Endodermal cell (in vitro differentiated cells): Measurements from ENCODE around the gene CHD2. TPM values are rescaled to one million over a fixed set of nuclear protein-coding genes. Genes with fewer than 3 reads are reported as not detected.
"Not testable (repeated sequence)": the region's sequence is repeated elsewhere in the genome, so short reads cannot be mapped to it uniquely, and the experiment has no call there.

Experiments
- DNase-seq: peaks from one replicate; pipeline ENCODE4 v3.0.0-alpha.2; 2017
- H3K27ac ChIP-seq: 2 replicates; pipeline ENCODE4 v1.5.1; 2013; ENCODE audit warnings: mild to moderate bottlenecking, low read depth, low read length, moderate library complexity
- H3K27me3 ChIP-seq: 2 replicates; pipeline ENCODE4 v1.6.1; 2013; ENCODE audit warnings: mild to moderate bottlenecking, low read length, moderate library complexity; ENCODE audit not compliant: insufficient read depth, control insufficient read depth, poor library complexity, severe bottlenecking
- H3K36me3 ChIP-seq: 2 replicates; pipeline ENCODE4 v1.7.0; 2013; ENCODE audit warnings: mild to moderate bottlenecking, low read length, moderate library complexity; ENCODE audit not compliant: control insufficient read depth, insufficient read depth
- H3K4me1 ChIP-seq: one replicate; pipeline ENCODE4 v1.7.0; 2013; ENCODE audit warnings: low read length; ENCODE audit not compliant: control insufficient read depth, insufficient read depth
- H3K4me3 ChIP-seq: 2 replicates; pipeline ENCODE4 v1.5.1; 2013; ENCODE audit warnings: mild to moderate bottlenecking, low read length, moderate library complexity
- H3K9ac ChIP-seq: 2 replicates; pipeline ENCODE4 v1.6.1; 2013; ENCODE audit warnings: mild to moderate bottlenecking, low read length, moderate library complexity; ENCODE audit not compliant: poor library complexity, severe bottlenecking; ENCODE audit errors: extremely low read depth
- H3K9me3 ChIP-seq: 2 replicates; pipeline ENCODE4 v1.6.1; 2013; ENCODE audit warnings: mild to moderate bottlenecking, low read length, moderate library complexity; ENCODE audit not compliant: control insufficient read depth
- H3K27ac Mint-ChIP-seq: 2 replicates; pipeline ENCODE4 v1.8.0; 2020; ENCODE audit warnings: mixed read lengths
- H3K27me3 Mint-ChIP-seq: 2 replicates; pipeline ENCODE4 v1.8.0; 2021; ENCODE audit warnings: mild to moderate bottlenecking, mixed read lengths; ENCODE audit not compliant: insufficient read depth
- H3K36me3 Mint-ChIP-seq: 2 replicates; pipeline ENCODE4 v1.8.0; 2020; ENCODE audit warnings: low read depth, mixed read lengths
- H3K4me1 Mint-ChIP-seq: 2 replicates; pipeline ENCODE4 v1.8.0; 2020; ENCODE audit warnings: mixed read lengths
- H3K4me3 Mint-ChIP-seq: 2 replicates; pipeline ENCODE4 v1.8.0; 2020; ENCODE audit warnings: mild to moderate bottlenecking, moderate library complexity, mixed read lengths
- H3K9me3 Mint-ChIP-seq: 2 replicates; pipeline ENCODE4 v1.8.0; 2020; ENCODE audit warnings: mild to moderate bottlenecking, mixed read lengths
- CTCF ChIP-seq: fragments of 200-600 bp; sonication (generic); conservative IDR thresholded peaks from 2 replicates; pipeline ENCODE4 v1.5.0; 2021; ENCODE audit warnings: antibody characterized with exemption, mild to moderate bottlenecking
- WGBS, 2 experiments: methylation state at CpG; one replicate each; pipeline versions ENCODE4 v1.1.5 to v1.1.7; 2013; ENCODE audit warnings: missing lambda C conversion rate in 2 of 2, mixed read lengths in 1 of 2; ENCODE audit not compliant: insufficient coverage in 1 of 2, insufficient read length in 1 of 2; 5-methylcytosine and 5-hydroxymethylcytosine counted together
- total RNA-seq, 2 donors: library from RNA; stranded (reverse); fragmentation: NEBNext Ultra II Directional in 1 of 2; extraction: Animal tissue kit (Norgen Biotek cat#: 25700) in 1 of 2; gene quantifications; 2 replicates in 1 of 2; 3 replicates in 1 of 2; pipeline ENCODE4 v1.2.1, GENCODE V29; 2021

The CHD2 gene
- total RNA-seq, 2 donors from 2014 or later: 116 to 127 TPM

GRCh38 chr15:93032515-93033206 is 132.5 kb downstream of the CHD2 start:
- peaks cover 13% of the 10 kb centered on the region for H3K4me1 Mint-ChIP-seq
- not testable (repeated sequence) for H3K27ac Mint-ChIP-seq, H3K4me1 ChIP-seq, H3K27me3 Mint-ChIP-seq, H3K4me3 Mint-ChIP-seq, H3K27me3 ChIP-seq, H3K36me3 ChIP-seq, H3K9me3 Mint-ChIP-seq, H3K36me3 Mint-ChIP-seq, H3K4me3 ChIP-seq, H3K9ac ChIP-seq, H3K27ac ChIP-seq, H3K9me3 ChIP-seq
- WGBS, 2 experiments: 94 to 95% methylated on average over 13 to 21 of the region's 21 CpGs
- peak; percentile 41 for DNase-seq

GRCh38 chr15:93033434-93034045 is 133.4 kb downstream of the CHD2 start:
- Histone ChIP-seq H3K9ac (no peak overlapping the region), H3K36me3 (no peaks in the 10 kb centered on the region), H3K4me1 (peaks cover 4% of the 10 kb centered on the region), H3K27me3 (no peaks in the 10 kb centered on the region), H3K9me3 (no peaks in the 10 kb centered on the region), H3K4me3 (no peak overlapping the region), H3K27ac (no peak overlapping the region)
- H3K9me3 Mint-ChIP-seq: no peaks in the 10 kb centered on the region
- peaks cover 4% of the 10 kb centered on the region for H3K27me3 Mint-ChIP-seq
- no peak for TF ChIP-seq CTCF
- H3K4me1 Mint-ChIP-seq: peaks cover 13% of the 10 kb centered on the region
- H3K36me3 Mint-ChIP-seq: no peaks in the 10 kb centered on the region
- peak; percentile 40 for DNase-seq
- no peak overlapping the region for H3K4me3 Mint-ChIP-seq
- H3K27ac Mint-ChIP-seq: no peak overlapping the region
- 94 to 97% methylated on average over 11 to 14 of the region's 14 CpGs for WGBS, 2 experiments

GRCh38 chr15:93034512-93034911 is 134.4 kb downstream of the CHD2 start:
- H3K4me1 Mint-ChIP-seq: peaks cover 13% of the 10 kb centered on the region
- no peak overlapping the region for H3K4me3 Mint-ChIP-seq
- H3K27ac ChIP-seq: no peak overlapping the region
- H3K27ac Mint-ChIP-seq: no peak overlapping the region
- no peaks in the 10 kb centered on the region for H3K9me3 ChIP-seq
- H3K4me3 ChIP-seq: no peak overlapping the region
- peaks cover 4% of the 10 kb centered on the region for H3K4me1 ChIP-seq
- WGBS, 2 experiments: 92 to 93% methylated on average over 2 to 7 of the region's 7 CpGs
- H3K27me3 Mint-ChIP-seq: peaks cover 4% of the 10 kb centered on the region
- H3K36me3 ChIP-seq: no peaks in the 10 kb centered on the region
- peaks cover 3% of the 10 kb centered on the region for H3K36me3 Mint-ChIP-seq
- DNase-seq: peak; percentile 30
- no peak overlapping the region for H3K9ac ChIP-seq
- H3K27me3 ChIP-seq: no peaks in the 10 kb centered on the region
- peaks cover 2% of the 10 kb centered on the region for H3K9me3 Mint-ChIP-seq
- no peak for TF ChIP-seq CTCF
